SW480 (cell line): ENCODE data around the gene LIN7A.
"Not testable (repeated sequence)": the region's sequence is repeated elsewhere in the genome, so short reads cannot be mapped to it uniquely, and the experiment has no call there.

ENCODE experiments used
- DNase-seq: peaks from one replicate; pipeline ENCODE4 v3.0.0-alpha.2; 2016; ENCODE audit warnings: low spot score

The LIN7A gene

GRCh38 chr12:80920006-80920405, 17.7 kb downstream of the LIN7A start:
- no peak for DNase-seq

- no peak for DNase-seq
Observed at GRCh38 chr12:80917651-80918050, 20.1 kb downstream of the LIN7A start.

GRCh38 chr12:80912901-80913770, 24.6 kb downstream of the LIN7A start:
- DNase-seq, result no peak

GRCh38 chr12:80909370-80909769, 28.4 kb downstream of the LIN7A start:
- no peak for DNase-seq

- no peak for DNase-seq
Observed at GRCh38 chr12:80902711-80903110, 35.0 kb downstream of the LIN7A start.

GRCh38 chr12:80901661-80902060, 36.1 kb downstream of the LIN7A start:
- no peak for DNase-seq

GRCh38 chr12:80895240-80895639, 42.5 kb downstream of the LIN7A start:
- no peak for DNase-seq

GRCh38 chr12:80894179-80894578, 43.6 kb downstream of the LIN7A start:
- no peak for DNase-seq

- DNase-seq, result no peak
Observed at GRCh38 chr12:80892597-80893445, 44.9 kb downstream of the LIN7A start.

- no peak for DNase-seq
Observed at GRCh38 chr12:80884651-80885050, 53.1 kb downstream of the LIN7A start.

GRCh38 chr12:80881106-80881505, 56.6 kb downstream of the LIN7A start:
- no peak for DNase-seq

GRCh38 chr12:80878452-80878851, 59.3 kb downstream of the LIN7A start:
- not testable (repeated sequence) for DNase-seq

- DNase-seq, result no peak
Observed at GRCh38 chr12:80877721-80878265, 59.9 kb downstream of the LIN7A start.

- DNase-seq, result no peak
Observed at GRCh38 chr12:80872053-80872452, 65.7 kb downstream of the LIN7A start.

GRCh38 chr12:80869264-80869663, 68.5 kb downstream of the LIN7A start:
- no peak for DNase-seq

GRCh38 chr12:80868576-80868975, 69.2 kb downstream of the LIN7A start:
- DNase-seq, result no peak

GRCh38 chr12:80867941-80868340, 69.8 kb downstream of the LIN7A start:
- no peak for DNase-seq

- DNase-seq, result no peak
Observed at GRCh38 chr12:80864046-80864735, 73.5 kb downstream of the LIN7A start.

- DNase-seq, result no peak
Observed at GRCh38 chr12:80862531-80862930, 75.2 kb downstream of the LIN7A start.

- no peak for DNase-seq
Observed at GRCh38 chr12:80861641-80862378, 75.9 kb downstream of the LIN7A start.

GRCh38 chr12:80860928-80861327, 76.8 kb downstream of the LIN7A start:
- DNase-seq, result no peak
